Nucleus accumbens (tissue), 56 donors: ENCODE data around the gene MAP4K3.

Experiments used
- DNase-seq, 56 donors: peaks; one replicate each; lab custom pipeline; 2025; lab: John Stamatoyannopoulos, UW

The MAP4K3 gene

DNA sequence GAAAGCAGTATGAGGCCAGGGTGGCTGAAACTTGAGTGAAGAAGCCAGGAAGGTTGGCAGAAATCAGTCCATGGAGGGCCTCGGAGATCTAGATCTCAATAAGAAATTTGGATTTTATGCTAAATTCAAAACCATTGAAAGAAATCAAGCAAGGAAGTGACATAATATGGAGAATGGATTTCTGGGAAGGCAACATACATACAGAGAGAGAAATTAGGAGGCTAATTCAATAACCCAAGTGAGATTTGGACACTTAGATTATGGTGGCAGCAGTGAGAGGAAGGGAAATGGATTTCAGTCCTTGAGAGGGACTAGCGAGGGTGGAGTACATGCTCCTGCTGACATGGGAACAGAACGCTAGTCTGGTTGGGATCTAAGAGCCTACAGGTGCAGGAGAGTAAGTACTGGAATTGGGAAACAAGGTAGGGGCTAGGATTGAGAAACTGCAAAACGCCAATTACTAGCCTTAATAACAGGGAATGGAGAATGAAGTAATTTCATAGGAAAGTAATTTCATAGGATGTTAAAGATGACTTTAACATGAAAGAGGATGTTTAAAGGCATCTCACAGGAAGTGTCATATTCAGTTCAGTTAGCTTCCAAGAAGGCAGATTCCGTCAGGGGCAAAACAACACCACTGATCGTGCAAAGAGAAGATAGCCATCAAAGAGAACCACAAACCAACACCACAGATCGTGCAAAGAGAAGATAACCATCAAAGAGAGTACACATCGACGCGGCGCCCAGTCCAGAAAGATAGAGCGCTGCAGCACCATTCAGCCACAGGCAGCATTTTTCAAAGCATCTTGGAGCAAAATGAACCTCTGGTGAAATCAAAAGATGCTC is 220.5 kb downstream of the MAP4K3 start:
- DNase-seq, result no peak

DNA sequence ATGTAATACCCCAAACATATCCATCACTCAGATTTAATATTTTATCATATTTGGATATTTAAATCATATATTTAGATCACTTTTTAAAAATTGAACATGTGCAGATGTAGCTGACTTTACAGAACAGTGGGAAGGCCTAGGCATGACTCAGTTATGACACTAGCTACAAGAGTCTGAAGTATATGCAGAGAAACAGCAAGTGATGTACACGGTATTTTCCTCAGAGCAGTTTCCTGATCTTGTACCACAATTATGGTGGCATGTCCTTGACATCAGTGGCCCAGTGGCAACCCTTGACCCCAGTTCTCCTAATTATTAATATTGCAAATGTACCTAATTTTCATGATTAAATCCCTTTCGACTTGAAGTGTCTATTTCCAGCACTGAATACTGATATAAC is 221.5 kb downstream of the MAP4K3 start:
- no peak for DNase-seq

DNA sequence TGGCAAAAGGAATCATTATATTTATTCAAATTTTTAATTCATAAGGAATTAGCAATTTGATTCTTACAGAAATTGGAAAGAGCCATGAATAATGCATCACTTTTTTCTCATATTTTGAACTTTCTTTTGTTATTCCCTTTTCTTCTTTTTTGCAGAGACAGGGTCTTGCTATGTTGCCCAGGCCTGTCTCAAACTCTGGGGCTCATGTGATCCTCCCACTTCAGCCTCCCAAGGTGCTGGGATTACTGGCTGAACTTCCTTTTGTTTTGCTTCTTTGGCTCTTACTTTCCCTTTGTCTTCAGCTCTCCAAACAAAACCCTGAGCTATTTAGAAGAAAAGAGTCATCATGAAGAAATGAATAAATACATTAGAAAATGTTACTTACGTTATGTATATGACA is 224.1 kb downstream of the MAP4K3 start:
- DNase-seq, result no peak

DNA sequence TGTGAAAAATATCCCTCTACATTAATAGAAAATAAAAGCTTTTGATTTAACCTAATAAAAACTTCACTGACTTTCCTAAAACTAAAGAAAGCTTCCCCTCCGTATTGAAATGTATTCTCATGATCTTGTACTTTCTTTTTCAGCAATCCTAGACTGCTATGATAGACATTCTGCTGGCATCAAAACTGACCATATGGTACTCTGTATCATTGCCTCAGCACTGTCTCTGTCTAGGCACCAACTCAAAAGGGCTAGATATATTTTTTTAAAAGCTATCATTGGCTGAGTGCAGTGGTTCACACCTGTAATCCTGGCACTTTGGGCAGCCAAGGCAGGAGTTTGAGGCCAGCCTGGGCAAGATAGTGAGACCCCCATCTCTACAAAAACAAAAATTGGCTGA is 226.2 kb downstream of the MAP4K3 start:
- DNase-seq, result no peak

DNA sequence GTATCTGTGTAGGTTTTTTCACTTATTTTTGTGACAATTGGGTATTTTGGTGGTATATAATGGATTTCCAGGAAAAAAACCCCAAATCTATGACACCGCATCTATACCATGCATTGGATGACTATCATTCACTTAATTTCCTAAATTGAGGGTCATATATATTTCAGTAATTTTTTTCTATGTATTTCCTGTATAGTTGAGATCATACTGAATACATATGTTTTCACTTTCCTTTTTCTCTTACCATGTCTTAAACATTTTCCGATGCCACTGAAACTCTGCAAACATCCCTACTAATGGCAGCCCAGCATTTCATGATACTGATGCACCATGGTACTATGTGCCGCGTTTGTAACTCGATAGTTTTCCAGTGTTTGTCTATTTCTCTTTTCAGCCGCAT is 233.7 kb downstream of the MAP4K3 start:
- no peak for DNase-seq

DNA sequence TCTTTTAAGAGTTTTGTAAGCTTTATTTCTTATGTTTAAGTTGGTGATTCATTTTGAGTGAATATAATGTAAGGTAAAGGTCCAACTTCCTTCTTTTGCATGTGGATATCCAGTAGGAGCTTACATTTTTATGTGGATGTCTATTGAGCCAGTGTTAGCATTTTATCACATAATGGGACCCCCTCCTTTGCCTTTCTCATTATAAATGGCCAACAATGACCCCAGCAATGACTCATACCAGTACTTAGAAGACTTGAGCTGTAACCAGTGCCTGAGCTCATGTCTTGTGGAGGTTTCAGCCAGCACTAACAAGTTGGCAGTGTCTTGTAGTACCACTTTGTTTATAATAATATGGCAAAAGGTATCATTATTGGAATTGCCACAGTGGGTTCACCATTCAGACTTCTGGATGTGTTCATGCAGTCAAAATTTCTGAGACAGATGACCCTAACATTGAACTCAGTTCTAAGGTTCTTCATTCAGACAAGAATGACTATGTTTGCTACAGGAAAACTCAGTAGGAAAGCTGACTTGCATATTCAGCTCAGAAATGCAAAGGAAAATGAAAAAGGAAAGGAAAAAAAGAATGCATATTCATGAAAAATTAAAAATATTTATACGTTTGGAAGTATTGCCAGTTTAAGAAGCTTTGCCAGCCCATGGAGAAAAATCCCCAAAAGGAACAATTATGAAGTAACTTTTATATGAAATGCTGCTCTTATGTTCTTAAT is 234.3 kb downstream of the MAP4K3 start:
- DNase-seq, result no peak
